BJ (cell line): ENCODE data around the gene PLG. TPM values are rescaled to one million over a fixed set of nuclear protein-coding genes. Genes with fewer than 3 reads are reported as not detected.
"Not testable (repeated sequence)": the region's sequence is repeated elsewhere in the genome, so short reads cannot be mapped to it uniquely, and the experiment has no call there.

Source experiments
- CTCF ChIA-PET: fragments of 350-600 bp; formaldehyde crosslinking; extraction: SDS; loops from one replicate; lab custom pipeline; 2021; ENCODE audit warnings: antibody characterized with exemption, inconsistent platforms; lab: Yijun Ruan, JAX
- POLR2A ChIA-PET: fragments of 300-600 bp; sonication (Branson Sonifier 250); formaldehyde crosslinking; extraction: SDS; loops from one replicate; lab custom pipeline; 2021; ENCODE audit warnings: antibody characterized with exemption; lab: Charles Lee
- DNase-seq: peaks from one replicate; pipeline ENCODE4 v3.0.0-alpha.2; 2011; ENCODE audit warnings: low read depth
- H3K27me3 ChIP-seq: 2 replicates; pipeline ENCODE4 v1.6.0; 2011; ENCODE audit warnings: low read length; ENCODE audit not compliant: control insufficient read depth, insufficient read depth
- H3K36me3 ChIP-seq: 2 replicates; pipeline ENCODE4 v1.5.1; 2011; ENCODE audit warnings: low read length; ENCODE audit not compliant: control insufficient read depth, insufficient read depth
- H3K4me3 ChIP-seq: 2 replicates; pipeline ENCODE4 v1.5.1; 2011; ENCODE audit warnings: low read depth, mild to moderate bottlenecking, control low read depth, low read length
- CTCF ChIP-seq: IDR thresholded peaks from 2 replicates; pipeline ENCODE4 v1.5.1; 2011; ENCODE audit warnings: low read depth, mild to moderate bottlenecking, control low read depth, inconsistent platforms, low read length, moderate library complexity; ENCODE audit not compliant: insufficient read depth
- polyA plus RNA-seq: library from polyadenylated mRNA; depleted of rRNA; stranded (reverse); fragments of >200 nt; gene quantifications from 2 replicates; pipeline ENCODE4 v1.2.3, GENCODE V29; 2011

PLG gene
- polyA plus RNA-seq, 1 experiment = not detected

- no peak for TF ChIP-seq CTCF
- CTCF ChIA-PET = no interaction called here
- no peaks in the 10 kb centered on the region for H3K27me3 ChIP-seq
- POLR2A ChIA-PET = no interaction called here
- DNase-seq = no peak
- H3K36me3 ChIP-seq = no peaks in the 10 kb centered on the region
- no peak overlapping the region for H3K4me3 ChIP-seq
Observed at GRCh38 chr6:160667639-160668481, 34.2 kb upstream of the PLG start.

- ChIA-PET POLR2A (no interaction called here), CTCF (no interaction called here)
- no peak overlapping the region for H3K4me3 ChIP-seq
- H3K27me3 ChIP-seq = no peaks in the 10 kb centered on the region
- H3K36me3 ChIP-seq = no peaks in the 10 kb centered on the region
- no peak for DNase-seq
- no peak for TF ChIP-seq CTCF
Observed at GRCh38 chr6:160668589-160668988, 33.5 kb upstream of the PLG start.

GRCh38 chr6:160676418-160676817 is 25.6 kb upstream of the PLG start:
- CTCF ChIA-PET, H3K27me3 ChIP-seq, H3K36me3 ChIP-seq, H3K4me3 ChIP-seq, DNase-seq, POLR2A ChIA-PET: not testable (repeated sequence)

GRCh38 chr6:160678230-160678629 is 23.8 kb upstream of the PLG start:
- no peaks in the 10 kb centered on the region for H3K27me3 ChIP-seq

GRCh38 chr6:160678744-160679401 is 23.2 kb upstream of the PLG start:
- DNase-seq = no peak

More at GRCh38 chr6:160678230-160678629, 23.8 kb upstream of the PLG start:
- POLR2A ChIA-PET = no interaction called here
- Histone ChIP-seq H3K4me3 (no peak overlapping the region), H3K36me3 (no peaks in the 10 kb centered on the region)
- CTCF ChIA-PET = no interaction called here
- TF ChIP-seq CTCF = no peak
- no peak for DNase-seq

More at GRCh38 chr6:160678744-160679401, 23.2 kb upstream of the PLG start:
- no peak for TF ChIP-seq CTCF
- no peak overlapping the region for H3K4me3 ChIP-seq
- CTCF ChIA-PET = no interaction called here
- no peaks in the 10 kb centered on the region for H3K27me3 ChIP-seq
- POLR2A ChIA-PET = no interaction called here
- H3K36me3 ChIP-seq = no peaks in the 10 kb centered on the region
